Measurements from ENCODE around the gene KIAA0232.
A peak's percentile ranks its signal among the peaks of the same experiment; 100 is the strongest.

KIAA0232 gene

DNA sequence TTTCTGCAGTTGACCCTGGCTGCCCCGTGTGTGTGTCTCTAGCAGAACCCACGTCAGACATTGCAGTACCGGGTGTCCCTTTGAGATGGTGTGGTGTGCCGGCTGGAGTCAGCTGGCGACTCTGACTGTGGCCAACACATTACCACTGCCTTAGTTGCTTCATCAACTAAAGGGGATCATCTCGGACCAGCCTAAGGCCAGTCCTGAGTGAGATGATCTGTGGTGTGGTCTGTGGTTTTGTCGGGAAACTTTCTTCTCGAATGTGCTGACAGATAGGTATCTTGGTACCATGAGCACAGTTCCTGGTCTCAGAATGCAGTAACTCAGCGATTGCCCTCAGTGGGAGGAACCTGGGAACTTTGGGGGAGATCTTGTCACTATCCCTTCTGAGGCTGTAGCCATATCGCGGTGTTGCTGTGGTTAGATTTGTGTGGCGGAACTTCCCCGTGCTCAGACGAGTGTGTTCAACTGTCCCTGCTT, 142.9 kb downstream of the KIAA0232 start:
- no peak for DNase-seq

DNA sequence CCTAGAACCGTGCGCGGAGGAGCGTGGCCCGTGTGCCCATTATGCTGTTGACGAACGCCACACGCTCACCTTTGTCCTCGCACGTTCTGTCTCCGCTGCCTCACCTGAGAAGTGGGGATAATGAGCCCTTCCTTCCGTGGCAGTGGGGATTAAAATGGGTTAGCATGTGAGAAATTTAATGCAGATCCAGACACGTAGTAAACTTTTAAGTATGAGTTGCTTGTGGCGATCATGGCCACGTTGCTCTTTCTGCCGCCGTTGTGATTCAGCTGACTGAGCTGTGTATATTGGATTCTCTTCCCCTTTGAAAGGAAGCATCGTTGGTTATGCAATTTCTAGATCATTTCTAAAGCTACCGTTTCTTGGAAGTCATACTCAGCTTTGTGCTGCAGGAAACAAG, 143.6 kb downstream of the KIAA0232 start:
- no peak for DNase-seq

DNA sequence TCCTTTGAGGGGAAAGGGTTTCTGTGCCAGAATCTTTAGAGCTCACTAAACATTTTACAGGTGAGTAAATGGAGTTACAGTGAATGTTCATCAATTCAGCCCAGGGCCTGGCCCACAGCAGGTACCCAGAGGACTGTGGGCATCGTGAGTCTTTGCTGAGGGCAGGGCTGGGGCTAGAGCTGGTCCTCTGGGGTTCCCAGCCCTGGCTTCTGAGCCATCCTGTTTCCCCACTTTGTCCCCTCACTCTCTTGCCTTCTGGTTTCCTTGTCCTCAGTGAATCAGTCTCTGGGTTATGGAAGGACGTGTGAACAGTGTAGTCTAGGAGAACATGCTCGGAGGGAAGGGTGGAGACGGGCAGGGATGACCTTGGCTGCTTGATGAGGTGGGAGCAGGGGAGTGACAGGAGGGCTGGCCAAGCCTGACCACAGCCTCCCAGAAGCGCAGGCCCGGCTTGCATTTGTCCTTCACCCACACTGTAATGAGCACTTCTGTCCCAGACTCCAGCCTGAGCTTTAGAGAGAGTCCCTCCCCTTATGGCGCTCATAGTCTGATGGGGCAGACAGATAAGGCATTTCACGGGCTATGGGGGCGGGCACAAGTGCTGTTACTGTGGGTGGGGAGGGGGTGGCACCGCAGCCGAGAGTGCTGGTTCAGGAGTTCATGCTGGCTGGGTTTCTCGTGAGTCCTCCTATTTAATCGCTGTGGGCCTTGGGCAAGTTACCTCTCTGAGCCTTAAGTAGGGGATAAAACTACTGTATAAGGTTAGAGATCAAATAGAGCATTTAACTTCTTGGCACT, 144.4 kb downstream of the KIAA0232 start:
- peak; percentile 63 for DNase-seq

DNA sequence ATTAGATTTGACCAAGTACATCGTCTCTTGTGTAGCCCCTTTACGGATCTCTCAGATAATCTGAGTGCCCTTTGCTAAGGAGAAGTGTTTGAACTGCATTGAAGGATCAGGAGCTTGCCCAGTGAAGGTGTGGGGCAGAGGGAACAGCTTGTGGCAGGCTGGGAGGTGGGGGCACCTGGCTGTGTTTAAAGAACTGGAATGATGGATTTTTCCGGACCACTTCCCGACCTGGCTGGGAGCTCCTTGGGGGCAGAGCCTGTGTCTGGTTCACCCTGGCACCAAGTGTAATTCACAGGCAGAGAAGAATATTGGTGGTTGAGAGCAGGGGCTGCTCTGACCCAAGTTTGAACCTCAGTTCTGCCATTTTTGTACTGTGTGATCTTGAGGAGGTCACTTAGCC, 145.6 kb downstream of the KIAA0232 start:
- DNase-seq: no peak

DNA sequence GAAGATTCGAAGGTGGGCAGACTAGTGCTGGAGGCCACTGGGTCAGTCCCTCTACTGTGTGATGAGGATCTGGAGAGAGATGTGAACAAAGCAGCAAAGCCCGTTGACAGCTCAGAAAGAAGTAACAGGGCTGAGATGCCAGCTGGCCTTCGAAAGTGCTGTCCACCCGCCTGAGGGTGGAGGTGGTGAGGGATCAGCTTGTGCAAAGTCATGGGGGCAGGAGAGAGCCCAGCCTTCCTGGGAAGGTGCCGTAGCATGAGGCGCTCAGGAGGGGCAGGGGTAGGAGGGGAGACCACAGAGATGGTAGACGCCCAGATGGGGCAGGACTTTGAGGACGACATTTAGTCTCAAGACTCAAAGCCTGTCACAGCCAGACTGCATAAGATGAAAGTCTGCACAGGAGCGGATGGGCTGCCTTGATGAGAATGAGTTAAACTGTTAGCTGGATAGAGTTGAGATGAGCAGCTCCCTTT, 146.8 kb downstream of the KIAA0232 start:
- DNase-seq: no peak

DNA sequence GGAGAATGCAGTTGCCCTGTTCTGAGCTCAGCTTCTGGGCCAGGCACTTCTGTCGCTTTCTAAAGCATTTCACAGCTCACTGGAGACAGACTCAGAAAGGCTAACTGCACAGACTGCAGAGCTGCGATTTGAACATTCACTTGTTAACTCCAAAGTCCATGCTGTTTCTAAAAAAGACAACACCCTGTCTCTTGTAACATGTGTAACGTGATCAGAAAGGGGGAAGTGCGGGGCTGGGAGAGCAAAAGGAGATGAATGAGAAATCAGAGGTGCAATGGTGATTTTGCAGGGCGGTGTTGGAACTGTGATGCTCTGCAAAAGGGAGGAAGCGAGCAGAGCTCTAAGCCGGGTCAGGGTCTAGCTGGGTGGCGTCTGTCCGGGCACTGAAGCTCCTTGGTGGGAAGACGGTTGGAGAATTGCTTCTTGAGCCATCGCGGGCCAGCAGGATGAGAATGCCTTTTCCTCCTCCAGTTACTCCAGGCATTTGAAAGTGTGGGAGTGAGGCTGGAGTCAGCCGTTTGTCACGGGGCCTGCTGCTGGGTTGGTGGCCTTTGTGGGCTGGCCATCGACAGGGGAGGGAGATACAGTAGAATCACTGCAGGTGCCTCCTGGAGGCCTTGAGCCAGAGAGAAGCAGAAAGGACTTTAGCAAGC, 147.4 kb downstream of the KIAA0232 start:
- DNase-seq: no peak

DNA sequence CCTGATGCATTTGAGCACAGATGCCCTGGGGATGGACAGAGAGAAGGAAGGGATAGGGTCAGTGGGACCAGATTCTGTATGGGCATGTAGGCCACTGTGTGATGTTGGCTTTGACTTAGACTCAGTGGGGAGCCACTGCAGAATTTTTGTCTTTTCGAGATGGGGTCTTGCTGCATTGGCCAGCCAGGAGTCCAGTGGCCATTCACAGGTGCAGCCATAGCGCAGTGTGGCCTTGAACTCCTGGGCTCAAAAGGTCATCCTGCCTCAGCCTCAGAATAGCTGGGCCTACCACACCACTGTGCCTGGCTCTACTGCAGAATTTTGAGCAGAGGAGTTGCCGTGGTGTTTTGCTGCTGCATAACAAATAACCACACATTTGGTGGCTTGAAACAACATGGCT, 149.9 kb downstream of the KIAA0232 start:
- DNase-seq: no peak

DNA sequence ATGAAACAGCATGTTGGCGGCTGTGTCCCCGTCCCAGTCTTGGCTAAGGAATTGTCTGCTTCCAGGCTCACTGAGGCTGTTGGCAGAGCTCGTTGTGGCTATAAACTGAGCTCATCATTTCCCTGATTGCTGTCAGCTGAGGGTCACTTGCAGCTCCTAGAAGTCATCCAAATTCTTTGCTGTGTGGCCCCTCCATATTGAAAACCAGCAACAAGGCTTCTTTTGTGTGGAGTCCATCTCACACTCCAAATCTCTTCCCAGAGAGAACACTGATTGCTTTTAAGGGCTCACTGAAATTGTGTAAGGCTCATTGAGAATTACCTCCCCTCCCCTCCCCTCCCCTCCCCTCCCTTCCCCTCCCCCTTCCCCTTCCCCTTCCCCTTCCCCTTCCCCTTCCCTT, 150.4 kb downstream of the KIAA0232 start:
- no peak for DNase-seq
